Neural cell (in vitro differentiated cells): ENCODE results near the gene LRRC8D.
"Not testable (repeated sequence)": the region's sequence is repeated elsewhere in the genome, so short reads cannot be mapped to it uniquely, and the experiment has no call there.

ENCODE experiments used
- CTCF ChIP-seq: fragments of 450-650 bp; IDR thresholded peaks from 2 replicates; pipeline ENCODE4 v1.5.1; 2014; ENCODE audit warnings: antibody characterized with exemption, mild to moderate bottlenecking, moderate library complexity; ENCODE audit not compliant: poor library complexity, severe bottlenecking
- EZH2 ChIP-seq: fragments of 200-600, 300-800 bp; shearing (Covaris generic), sonication (generic); IDR thresholded peaks from 2 replicates; pipeline ENCODE4 v1.6.1; 2014; ENCODE audit warnings: antibody characterized with exemption, low read length, borderline replicate concordance, mild to moderate bottlenecking; ENCODE audit not compliant: insufficient read depth, poor library complexity, severe bottlenecking
- MXI1 ChIP-seq: fragments of 450-650 bp; conservative IDR thresholded peaks from 2 replicates; pipeline ENCODE4 v1.6.1; 2014; ENCODE audit warnings: antibody characterized with exemption, mild to moderate bottlenecking; ENCODE audit not compliant: poor library complexity, severe bottlenecking
- POLR2AphosphoS5 ChIP-seq: IDR thresholded peaks from 2 replicates; pipeline ENCODE4 v1.6.1; 2012
- REST ChIP-seq: IDR thresholded peaks from 2 replicates; pipeline ENCODE4 v1.6.1; 2012; ENCODE audit warnings: borderline replicate concordance
- TAF1 ChIP-seq: IDR thresholded peaks from 2 replicates; pipeline ENCODE4 v1.6.1; 2012; ENCODE audit warnings: low read depth

GRCh38 chr1:89982846-89983245, 162.0 kb downstream of the LRRC8D start:
- TF ChIP-seq CTCF, POLR2AphosphoS5, REST, TAF1, MXI1, EZH2: not testable (repeated sequence)
